22Rv1 (cell line): ENCODE data around the gene SLC39A1.

Experiments
- ZFX ChIP-seq: fragments of 450-650 bp; IDR thresholded peaks from 2 replicates; pipeline ENCODE4 v1.6.1; 2017; ENCODE audit warnings: antibody characterized with exemption, borderline replicate concordance
- TF ChIP-seq, protein P1 (sequence below): fragments of 450-650 bp; IDR thresholded peaks from 2 replicates; pipeline ENCODE4 v1.5.1; 2017; ENCODE audit warnings: mild to moderate bottlenecking

DNA sequence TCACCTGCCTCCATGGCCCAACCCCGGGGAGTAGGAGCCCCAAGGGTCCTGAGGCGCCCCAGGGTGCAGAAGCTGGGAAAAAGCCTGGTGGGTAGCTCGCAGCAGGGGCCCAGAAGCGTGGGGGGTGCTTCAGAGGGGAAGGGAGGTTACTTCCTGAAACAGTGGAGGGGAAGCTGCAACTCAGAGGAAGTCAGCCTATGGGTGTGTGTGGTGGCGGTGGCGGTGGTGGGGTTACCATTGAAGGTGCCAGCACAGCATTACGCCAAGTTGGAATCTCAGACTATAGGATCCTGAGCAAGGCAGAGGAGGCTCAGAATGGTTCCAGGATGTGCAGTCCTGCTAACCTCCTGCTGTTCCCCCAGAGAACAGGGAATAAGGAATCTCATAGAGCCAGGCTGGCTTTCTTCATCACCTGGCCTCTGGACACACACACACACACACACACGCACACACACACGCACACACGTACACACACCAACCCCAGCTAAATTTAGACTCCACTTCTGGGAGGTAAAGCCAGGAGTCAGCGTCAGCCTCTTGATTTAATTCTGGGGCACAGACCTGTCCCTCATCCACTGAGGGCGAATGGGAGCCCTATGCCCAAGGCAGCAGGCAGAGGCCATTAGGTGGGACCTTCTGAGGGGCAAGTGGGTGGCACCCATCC, 18.1 kb downstream of the SLC39A1 start:
- TF ChIP-seq, protein P1, sequence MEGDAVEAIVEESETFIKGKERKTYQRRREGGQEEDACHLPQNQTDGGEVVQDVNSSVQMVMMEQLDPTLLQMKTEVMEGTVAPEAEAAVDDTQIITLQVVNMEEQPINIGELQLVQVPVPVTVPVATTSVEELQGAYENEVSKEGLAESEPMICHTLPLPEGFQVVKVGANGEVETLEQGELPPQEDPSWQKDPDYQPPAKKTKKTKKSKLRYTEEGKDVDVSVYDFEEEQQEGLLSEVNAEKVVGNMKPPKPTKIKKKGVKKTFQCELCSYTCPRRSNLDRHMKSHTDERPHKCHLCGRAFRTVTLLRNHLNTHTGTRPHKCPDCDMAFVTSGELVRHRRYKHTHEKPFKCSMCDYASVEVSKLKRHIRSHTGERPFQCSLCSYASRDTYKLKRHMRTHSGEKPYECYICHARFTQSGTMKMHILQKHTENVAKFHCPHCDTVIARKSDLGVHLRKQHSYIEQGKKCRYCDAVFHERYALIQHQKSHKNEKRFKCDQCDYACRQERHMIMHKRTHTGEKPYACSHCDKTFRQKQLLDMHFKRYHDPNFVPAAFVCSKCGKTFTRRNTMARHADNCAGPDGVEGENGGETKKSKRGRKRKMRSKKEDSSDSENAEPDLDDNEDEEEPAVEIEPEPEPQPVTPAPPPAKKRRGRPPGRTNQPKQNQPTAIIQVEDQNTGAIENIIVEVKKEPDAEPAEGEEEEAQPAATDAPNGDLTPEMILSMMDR, result no peak
- no peak for TF ChIP-seq ZFX
